ENCODE results near the gene URGCP. TPM values are rescaled to one million over a fixed set of nuclear protein-coding genes. Genes with fewer than 3 reads are reported as not detected.

URGCP gene
- total RNA-seq, 1 experiment from 2014 or later = 48.3 TPM

DNA sequence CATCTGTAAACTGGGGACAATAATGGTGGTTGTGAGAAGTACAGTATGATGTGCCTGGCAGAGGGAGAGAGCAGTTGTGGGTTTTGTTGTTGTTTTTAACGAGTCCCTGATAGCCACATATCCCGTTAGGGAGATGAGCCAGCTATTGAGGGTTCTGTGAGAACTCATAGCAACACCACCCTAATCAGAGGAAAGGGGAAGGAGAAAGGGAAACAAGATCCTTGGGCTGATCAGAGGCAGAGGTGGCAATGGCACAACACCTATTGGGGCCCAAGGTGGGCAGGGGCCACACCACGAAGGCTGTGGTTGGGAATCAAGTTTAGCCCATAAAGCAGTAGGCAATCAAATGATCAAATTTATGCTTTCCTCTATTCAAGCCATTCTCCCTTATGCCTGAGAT, 35.3 kb downstream of the URGCP start:
- DNase-seq = no peak
- no peak overlapping the region for H3K4me3 Mint-ChIP-seq (ENCODE audit: low read depth, unreplicated experiment)
- H3K9me3 Mint-ChIP-seq (ENCODE audit: low read depth, unreplicated experiment) = peaks cover 3% of the 10 kb centered on the region
- BruUV-seq (replicated peaks) = no TSS peak
- H3K27ac Mint-ChIP-seq (ENCODE audit: unreplicated experiment) = no peak overlapping the region
- H3K4me1 Mint-ChIP-seq (ENCODE audit: low read depth, unreplicated experiment) = peaks cover 33% of the 10 kb centered on the region
- CTCF ChIA-PET = no interaction called here
- H3K27me3 Mint-ChIP-seq (ENCODE audit: unreplicated experiment) = no peaks in the 10 kb centered on the region
- TF ChIP-seq, protein P1, sequence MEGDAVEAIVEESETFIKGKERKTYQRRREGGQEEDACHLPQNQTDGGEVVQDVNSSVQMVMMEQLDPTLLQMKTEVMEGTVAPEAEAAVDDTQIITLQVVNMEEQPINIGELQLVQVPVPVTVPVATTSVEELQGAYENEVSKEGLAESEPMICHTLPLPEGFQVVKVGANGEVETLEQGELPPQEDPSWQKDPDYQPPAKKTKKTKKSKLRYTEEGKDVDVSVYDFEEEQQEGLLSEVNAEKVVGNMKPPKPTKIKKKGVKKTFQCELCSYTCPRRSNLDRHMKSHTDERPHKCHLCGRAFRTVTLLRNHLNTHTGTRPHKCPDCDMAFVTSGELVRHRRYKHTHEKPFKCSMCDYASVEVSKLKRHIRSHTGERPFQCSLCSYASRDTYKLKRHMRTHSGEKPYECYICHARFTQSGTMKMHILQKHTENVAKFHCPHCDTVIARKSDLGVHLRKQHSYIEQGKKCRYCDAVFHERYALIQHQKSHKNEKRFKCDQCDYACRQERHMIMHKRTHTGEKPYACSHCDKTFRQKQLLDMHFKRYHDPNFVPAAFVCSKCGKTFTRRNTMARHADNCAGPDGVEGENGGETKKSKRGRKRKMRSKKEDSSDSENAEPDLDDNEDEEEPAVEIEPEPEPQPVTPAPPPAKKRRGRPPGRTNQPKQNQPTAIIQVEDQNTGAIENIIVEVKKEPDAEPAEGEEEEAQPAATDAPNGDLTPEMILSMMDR (IDR thresholded peaks at IDR 0.05; ENCODE audit: unreplicated experiment) = no peak
- peaks cover 49% of the 10 kb centered on the region for H3K36me3 Mint-ChIP-seq (ENCODE audit: insufficient read depth, unreplicated experiment)
- intact Hi-C loops (cut with micrococcal nuclease; ENCODE audit: unreplicated experiment) = no loop called here

DNA sequence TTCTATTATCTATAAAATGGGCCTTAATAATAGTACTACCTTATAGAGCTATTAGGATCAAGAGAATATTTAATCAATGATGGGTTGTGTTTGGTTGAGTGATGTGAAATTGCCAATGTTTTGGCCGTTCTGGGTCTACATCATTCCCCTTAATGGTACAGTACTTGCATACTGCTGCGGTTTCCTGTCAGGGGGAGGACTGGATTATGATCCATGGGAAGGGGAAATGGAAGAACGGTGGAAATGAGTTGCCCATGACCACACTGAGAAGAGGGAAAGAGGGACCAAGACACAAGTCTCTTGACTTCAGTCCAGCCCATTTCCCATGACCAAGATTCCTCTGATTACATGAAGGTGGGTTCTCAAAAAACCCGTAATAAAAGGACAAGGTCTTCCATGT, 36.1 kb downstream of the URGCP start:
- Mint-ChIP-seq H3K36me3 (ENCODE audit: insufficient read depth, unreplicated experiment) (peaks cover 56% of the 10 kb centered on the region), H3K9me3 (ENCODE audit: low read depth, unreplicated experiment) (peaks cover 4% of the 10 kb centered on the region), H3K4me1 (ENCODE audit: low read depth, unreplicated experiment) (peaks cover 33% of the 10 kb centered on the region), H3K27me3 (ENCODE audit: unreplicated experiment) (no peaks in the 10 kb centered on the region), H3K4me3 (ENCODE audit: low read depth, unreplicated experiment) (peak overlapping the region; percentile 90), H3K27ac (ENCODE audit: unreplicated experiment) (peak overlapping the region; percentile 90)
- intact Hi-C loops (cut with micrococcal nuclease; ENCODE audit: unreplicated experiment) = no loop called here
- BruUV-seq (replicated peaks) = no TSS peak
- TF ChIP-seq, protein P1 (IDR thresholded peaks at IDR 0.05; ENCODE audit: unreplicated experiment) = no peak
- CTCF ChIA-PET = no interaction called here
- DNase-seq = no peak

GRCh38 chr7:43869867-43870240, 36.5 kb downstream of the URGCP start:
- TF ChIP-seq, protein P1 (IDR thresholded peaks at IDR 0.05; ENCODE audit: unreplicated experiment) = no peak
- Mint-ChIP-seq H3K36me3 (ENCODE audit: insufficient read depth, unreplicated experiment) (peaks cover 60% of the 10 kb centered on the region), H3K27me3 (ENCODE audit: unreplicated experiment) (no peaks in the 10 kb centered on the region), H3K4me3 (ENCODE audit: low read depth, unreplicated experiment) (peak overlapping the region; percentile 90), H3K9me3 (ENCODE audit: low read depth, unreplicated experiment) (peaks cover 7% of the 10 kb centered on the region), H3K4me1 (ENCODE audit: low read depth, unreplicated experiment) (peaks cover 33% of the 10 kb centered on the region), H3K27ac (ENCODE audit: unreplicated experiment) (peak overlapping the region; percentile 90)
- TSS peak; percentile 95 for BruUV-seq (replicated peaks)
- intact Hi-C loops (cut with micrococcal nuclease; ENCODE audit: unreplicated experiment) = no loop called here
- CTCF ChIA-PET = interaction anchor here (0.6 to 1.0 kb wide), 5 partner anchors 31 to 1092 kb away, joined by 3 to 6 read pairs (median 4); partner anchors contain the start of gene STK17A
- peak; percentile 53 for DNase-seq

- intact Hi-C loops (cut with micrococcal nuclease; ENCODE audit: unreplicated experiment) = no loop called here
- peaks cover 60% of the 10 kb centered on the region for H3K36me3 Mint-ChIP-seq (ENCODE audit: insufficient read depth, unreplicated experiment)
- peaks cover 7% of the 10 kb centered on the region for H3K9me3 Mint-ChIP-seq (ENCODE audit: low read depth, unreplicated experiment)
- CTCF ChIA-PET = interaction anchor here (0.6 to 1.0 kb wide), 5 partner anchors 31 to 1092 kb away, joined by 3 to 6 read pairs (median 4); partner anchors contain the start of gene STK17A
- H3K4me3 Mint-ChIP-seq (ENCODE audit: low read depth, unreplicated experiment) = peak within 1 kb of the TSS; percentile 90
- BruUV-seq (replicated peaks) = no TSS peak
- no peaks in the 10 kb centered on the region for H3K27me3 Mint-ChIP-seq (ENCODE audit: unreplicated experiment)
- H3K27ac Mint-ChIP-seq (ENCODE audit: unreplicated experiment) = peak within 1 kb of the TSS; percentile 90
- TF ChIP-seq, protein P1 (IDR thresholded peaks at IDR 0.05; ENCODE audit: unreplicated experiment) = no peak
- peaks cover 36% of the 10 kb centered on the region for H3K4me1 Mint-ChIP-seq (ENCODE audit: low read depth, unreplicated experiment)
- peak; percentile 97 for DNase-seq
Measured at GRCh38 chr7:43869006-43869866, 37.2 kb downstream of the URGCP start, which contains the start of gene MRPS24. MRPS24 (minus strand) TSS chr7:43869517; CDS start chr7:43869495, 22 bp downstream.

All from Calu3 (cell line).